HG03521 (cell line): ENCODE results near the gene USB1.
"Not testable (repeated sequence)": the region's sequence is repeated elsewhere in the genome, so short reads cannot be mapped to it uniquely, and the experiment has no call there.

Source experiments
- ATAC-seq: cut with Tn5 transposase; IDR thresholded peaks from one replicate; pipeline ENCODE4 v1.9.1; 2021; ENCODE audit warnings: mild to moderate bottlenecking, moderate library complexity; ENCODE audit not compliant: unreplicated experiment

The USB1 gene

GRCh38 chr16:57993897-57994296 lies 7.3 kb upstream of the USB1 start:
- ATAC-seq = no peak

GRCh38 chr16:57994361-57994760 lies 6.8 kb upstream of the USB1 start:
- ATAC-seq = no peak

- ATAC-seq = peak; percentile 43
These were observed 6.4 kb upstream of the USB1 start for GRCh38 chr16:57994778-57995177.

GRCh38 chr16:57995721-57996405 lies 5.3 kb upstream of the USB1 start:
- ATAC-seq = no peak

GRCh38 chr16:57996406-57997175 lies 4.6 kb upstream of the USB1 start:
- ATAC-seq = no peak

GRCh38 chr16:57997176-57997527 lies 4.1 kb upstream of the USB1 start:
- no peak for ATAC-seq

GRCh38 chr16:57997528-57998265 lies 3.5 kb upstream of the USB1 start:
- no peak for ATAC-seq

- ATAC-seq = no peak
These were observed 2.7 kb upstream of the USB1 start for GRCh38 chr16:57998486-57998885.

- ATAC-seq = no peak
These were observed 2.2 kb upstream of the USB1 start for GRCh38 chr16:57998992-57999365.

GRCh38 chr16:57999366-57999970 lies 1.7 kb upstream of the USB1 start:
- ATAC-seq = no peak

GRCh38 chr16:57999971-58000705 lies 1.1 kb upstream of the USB1 start, which contains the start of gene ZNF319:
Gene ZNF319 (minus strand): TSS chr16:58000672. CDS start chr16:57998265, 2,407 bp downstream.
- ATAC-seq = peak; percentile 27

GRCh38 chr16:58001781-58002415 lies 691 bp downstream of the USB1 start:
- no peak for ATAC-seq

- no peak for ATAC-seq
These were observed 1.2 kb downstream of the USB1 start for GRCh38 chr16:58002416-58002800.

- no peak for ATAC-seq
These were observed 1.7 kb downstream of the USB1 start for GRCh38 chr16:58002936-58003335.

GRCh38 chr16:58004736-58005135 lies 3.5 kb downstream of the USB1 start:
- not testable (repeated sequence) for ATAC-seq

- no peak for ATAC-seq
These were observed 8.7 kb downstream of the USB1 start for GRCh38 chr16:58009856-58010416.

- no peak for ATAC-seq
These were observed 9.7 kb downstream of the USB1 start for GRCh38 chr16:58010886-58011285.

- ATAC-seq = no peak
These were observed 10.4 kb downstream of the USB1 start for GRCh38 chr16:58011652-58012051.

- no peak for ATAC-seq
These were observed 11.3 kb downstream of the USB1 start for GRCh38 chr16:58012481-58012880.
